Activated naive CD8-positive, alpha-beta T cell treated with anti-CD3 and anti-CD28 coated beads, Interleukin-2, amount 50 U/mL, for 16 hours (primary cell): Measurements from ENCODE around the gene ANXA6.
"Not testable (repeated sequence)": the region's sequence is repeated elsewhere in the genome, so short reads cannot be mapped to it uniquely, and the experiment has no call there.

Experiments used
- DNase-seq: peaks from one replicate; pipeline ENCODE4 v3.0.0-alpha.2; 2020; ENCODE audit warnings: low read depth, low spot score

ANXA6 gene

GRCh38 chr5:151157426-151158286 is at the start of gene ANXA6:
Gene ANXA6, minus strand, starts transcription at chr5:151157779. Its CDS starts 9,878 bp downstream, at chr5:151147901.
- no peak for DNase-seq

DNA sequence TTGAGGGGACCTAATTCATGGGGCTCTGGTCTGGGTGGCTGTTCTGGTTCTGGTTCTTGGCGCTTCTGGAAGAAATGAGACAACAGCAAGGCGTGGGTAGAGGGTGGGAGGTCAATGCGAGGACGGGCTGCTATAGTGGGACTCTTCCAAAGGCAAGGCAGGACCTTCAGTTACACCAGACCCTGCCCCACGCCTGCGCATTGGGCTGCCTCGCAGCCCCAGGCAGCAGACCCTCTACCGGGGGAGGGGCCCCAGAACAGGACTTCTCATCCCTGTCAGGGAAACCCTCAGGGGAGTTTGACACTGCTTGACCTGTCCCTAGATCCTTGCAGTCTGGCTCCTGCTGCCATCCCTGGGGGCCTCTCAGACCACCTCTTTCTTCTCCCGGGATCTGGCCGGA is 47.8 kb upstream of the ANXA6 start:
- DNase-seq = no peak

DNA sequence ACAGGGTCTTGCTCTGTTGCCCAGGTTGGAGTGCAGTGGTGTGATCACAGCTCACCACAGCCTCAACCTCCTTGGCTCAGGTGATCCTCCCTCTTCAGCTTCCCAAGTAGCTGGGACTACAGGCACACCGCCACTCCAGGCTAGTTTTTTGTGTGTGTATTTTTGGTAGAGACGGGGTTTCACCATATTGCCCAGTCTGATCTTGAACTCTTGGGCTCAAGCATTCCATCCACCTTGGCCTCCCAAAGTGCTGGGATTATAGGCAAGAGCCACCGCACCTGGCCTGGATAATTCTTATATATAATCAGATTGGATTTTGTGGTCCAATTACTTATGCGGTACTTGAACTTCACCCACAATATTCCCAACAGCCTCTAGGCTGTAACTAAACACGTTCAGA is 46.5 kb upstream of the ANXA6 start:
- no peak for DNase-seq

- DNase-seq = no peak
Observed at GRCh38 chr5:151202381-151203139, 45.0 kb upstream of the ANXA6 start.

DNA sequence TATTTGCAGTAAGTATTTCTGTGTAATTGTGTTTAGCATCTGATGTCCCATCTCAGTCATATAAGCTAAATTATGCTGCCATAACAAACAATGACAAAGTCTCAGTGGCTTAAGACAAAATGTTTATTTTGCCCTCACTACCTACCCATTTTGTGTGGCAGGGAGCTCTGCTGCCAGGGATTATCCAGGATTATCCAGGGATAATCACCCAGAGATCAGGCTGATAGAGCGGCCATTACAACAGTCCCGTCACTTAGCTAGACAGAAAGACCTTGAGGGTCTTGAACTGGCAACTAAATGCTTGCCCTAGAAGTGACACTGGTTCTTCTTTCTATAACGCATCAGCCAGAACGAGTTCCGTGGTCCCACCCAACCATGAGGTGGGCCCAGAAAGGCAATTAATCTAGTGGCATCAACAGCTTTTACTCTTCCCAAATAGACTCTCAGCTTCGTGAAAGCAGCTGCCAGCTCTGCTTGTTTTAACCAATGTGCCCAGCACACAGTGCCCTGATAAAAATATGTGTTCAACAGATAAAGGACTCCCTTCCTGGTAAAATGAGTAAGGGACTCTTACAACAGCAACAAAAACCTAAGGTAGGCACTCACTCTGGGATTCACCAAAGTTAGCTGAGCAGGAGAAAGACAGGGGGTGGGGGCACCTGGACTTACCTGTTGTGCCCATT is 43.5 kb upstream of the ANXA6 start:
- DNase-seq = no peak

DNA sequence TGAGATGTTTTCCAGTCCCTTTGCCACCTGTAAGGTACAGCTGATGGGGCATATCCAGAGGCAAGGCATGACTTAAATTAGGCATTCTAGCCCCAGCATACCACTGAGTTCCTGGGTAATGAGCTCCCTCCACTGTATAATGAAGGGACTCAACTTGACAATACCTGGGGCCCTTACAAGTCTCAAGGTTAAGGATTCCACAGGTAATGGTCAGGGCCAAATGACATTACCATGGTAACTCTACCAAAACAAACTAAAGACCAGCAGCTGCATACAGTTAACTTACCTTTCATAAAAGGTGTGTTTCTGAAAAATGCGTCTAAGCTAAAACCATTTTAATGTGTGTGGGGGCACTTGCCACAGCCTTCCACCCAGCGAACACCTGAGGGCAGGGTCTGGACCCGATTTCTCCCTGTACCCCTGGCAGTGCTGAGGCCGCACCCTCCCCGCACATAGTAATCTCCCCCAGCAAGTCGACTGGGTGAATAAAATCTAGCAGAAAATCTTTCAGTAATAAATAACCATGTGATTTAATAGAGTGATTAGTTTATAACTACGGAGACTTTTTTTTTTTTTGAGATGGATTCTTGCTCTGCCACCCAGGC is 42.1 kb upstream of the ANXA6 start:
- DNase-seq = no peak

GRCh38 chr5:151198861-151199260 is 41.3 kb upstream of the ANXA6 start:
- DNase-seq = no peak

DNA sequence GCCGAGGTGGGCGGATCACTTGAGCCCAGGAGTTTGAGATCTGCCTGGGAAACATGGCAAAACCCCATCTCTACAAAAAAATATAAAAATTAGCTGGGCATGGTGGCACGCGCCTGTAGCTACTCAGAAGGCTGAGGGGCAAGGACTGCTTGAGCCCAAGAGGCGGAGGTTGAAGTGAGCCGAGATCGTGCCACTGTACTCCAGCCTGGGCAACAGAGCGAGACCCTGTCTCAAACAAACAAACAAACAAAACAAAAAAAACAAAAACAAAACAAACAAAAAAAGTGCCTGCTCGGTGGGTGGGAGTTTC is 39.7 kb upstream of the ANXA6 start:
- not testable (repeated sequence) for DNase-seq

DNA sequence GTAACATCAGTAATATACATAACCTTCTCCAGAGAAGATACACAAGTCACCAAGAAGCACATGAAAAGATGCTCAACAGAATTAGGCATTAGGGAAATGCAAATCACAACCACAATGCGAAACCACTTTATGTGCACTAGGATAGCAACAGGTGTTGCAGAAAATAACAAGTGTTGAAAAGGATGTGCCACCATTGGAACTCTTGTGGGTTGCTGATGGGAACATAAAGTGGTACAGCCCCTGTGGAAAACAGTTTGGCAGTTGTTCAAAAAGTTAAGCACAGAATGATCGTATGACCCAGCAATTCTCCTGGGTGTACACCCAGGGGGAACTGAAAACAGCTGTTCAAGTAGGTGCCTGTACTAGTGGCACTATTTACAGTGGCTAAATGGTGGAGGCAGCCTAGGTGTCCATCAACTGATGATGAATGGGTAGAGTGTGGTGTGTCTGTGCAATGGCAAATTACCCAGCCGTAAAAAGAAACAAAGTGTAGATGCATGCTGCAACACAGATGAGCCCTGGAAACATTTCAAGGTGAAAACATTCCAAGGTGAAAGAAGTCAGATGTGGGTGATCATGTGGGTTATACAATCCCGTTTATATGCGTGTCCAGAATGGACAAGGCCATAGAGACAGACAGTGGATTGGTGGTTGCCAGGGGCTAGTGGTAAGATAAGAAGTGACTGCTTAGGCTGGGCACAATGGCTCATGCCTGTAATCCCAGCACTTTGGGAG is 39.1 kb upstream of the ANXA6 start:
- no peak for DNase-seq

- DNase-seq = no peak
Observed at GRCh38 chr5:151195622-151196021, 38.0 kb upstream of the ANXA6 start.

- DNase-seq = no peak
Observed at GRCh38 chr5:151192626-151193025, 35.0 kb upstream of the ANXA6 start.

DNA sequence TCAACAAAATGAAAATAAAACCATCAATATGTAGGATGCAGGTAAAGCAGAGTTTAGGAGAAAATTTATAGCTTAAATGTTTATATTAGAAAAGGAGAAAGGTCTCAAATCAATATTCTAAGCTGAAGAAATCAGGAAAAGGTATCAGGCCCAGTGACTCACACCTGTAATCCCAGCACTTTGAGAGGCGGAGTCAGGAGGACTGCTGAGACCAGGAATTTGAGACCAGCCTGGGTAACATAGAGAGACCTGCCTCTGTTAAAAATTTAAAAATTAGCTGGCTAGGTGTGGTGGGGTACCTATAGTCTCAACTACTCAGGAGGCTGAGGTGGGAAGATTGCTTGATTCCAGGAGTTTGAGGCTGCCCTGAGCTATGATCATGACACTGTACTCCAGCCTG is 34.1 kb upstream of the ANXA6 start:
- no peak for DNase-seq

DNA sequence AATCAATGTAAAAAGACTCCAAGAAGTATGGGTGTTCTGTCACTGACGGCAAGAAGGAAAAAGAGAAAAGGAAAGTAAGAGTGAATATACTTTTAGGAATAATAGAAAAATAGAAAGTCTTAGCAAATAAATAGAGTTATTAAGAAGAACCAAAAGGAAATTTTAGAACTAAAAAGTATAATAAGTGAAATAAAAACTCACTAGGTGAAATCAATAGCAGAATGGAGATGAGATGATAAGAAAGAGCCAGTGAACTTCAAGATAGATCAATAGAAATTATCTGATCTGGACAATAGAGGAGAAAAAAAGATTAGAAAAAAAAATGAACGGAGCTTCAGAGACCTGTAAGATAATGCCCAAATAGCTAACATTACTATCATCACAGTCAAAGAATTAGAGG is 31.6 kb upstream of the ANXA6 start:
- no peak for DNase-seq

GRCh38 chr5:151186538-151186937 is 29.0 kb upstream of the ANXA6 start:
- no peak for DNase-seq

- DNase-seq = no peak
Observed at GRCh38 chr5:151186052-151186451, 28.5 kb upstream of the ANXA6 start.

DNA sequence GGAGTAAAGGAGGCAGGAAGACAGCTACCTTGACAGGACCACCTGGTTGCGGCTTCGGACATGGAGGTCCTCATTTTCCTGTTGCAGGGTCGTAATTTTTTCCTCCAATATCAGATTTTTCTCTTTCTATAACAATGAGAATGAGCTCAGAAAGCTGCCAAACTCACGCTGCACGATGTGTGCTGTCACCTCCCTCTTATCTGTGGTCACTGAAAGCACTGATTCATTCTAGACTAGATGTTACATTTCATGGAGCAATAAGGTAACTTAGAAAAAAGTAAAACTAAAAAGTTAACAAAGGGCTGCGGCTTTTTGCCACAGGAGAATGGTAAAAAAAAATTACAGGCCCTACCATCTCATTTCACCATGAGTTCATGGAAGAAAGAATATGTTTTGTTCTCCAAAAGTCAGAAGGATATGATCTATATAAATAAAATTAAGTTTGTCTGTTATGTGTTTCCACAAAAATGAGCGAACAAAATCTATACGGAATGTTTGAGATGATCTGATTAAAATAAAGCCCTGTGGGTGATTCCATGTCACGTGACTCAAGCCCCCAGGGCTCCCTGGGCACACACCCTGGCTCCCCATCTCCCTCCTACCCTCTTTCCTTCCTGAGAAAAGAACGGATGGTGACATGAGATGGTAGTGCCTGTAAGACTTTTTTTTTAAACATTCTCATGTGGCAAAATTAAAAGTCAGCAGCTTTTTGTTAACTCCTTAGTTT is 26.9 kb upstream of the ANXA6 start:
- no peak for DNase-seq

GRCh38 chr5:151183456-151184245 is 26.1 kb upstream of the ANXA6 start:
- no peak for DNase-seq

DNA sequence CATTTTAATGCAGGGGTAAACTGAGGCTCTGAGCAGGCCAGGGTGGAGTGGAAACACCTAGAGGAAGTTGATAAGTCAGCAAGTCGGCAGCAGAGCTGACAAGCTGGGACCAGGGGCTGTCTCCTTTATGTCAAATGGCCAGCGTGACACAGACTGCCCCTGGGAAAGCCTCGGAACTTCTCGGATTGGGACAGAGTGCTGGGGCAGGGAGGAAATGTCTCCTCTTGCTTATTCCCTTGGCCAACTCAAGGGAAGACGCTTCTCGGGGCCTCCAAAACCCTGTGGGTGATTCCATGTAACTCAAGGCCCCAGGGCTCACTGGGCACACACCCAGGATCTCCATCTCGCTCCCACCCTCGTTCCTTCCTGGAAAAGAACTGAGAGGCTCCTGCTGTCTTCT is 25.4 kb upstream of the ANXA6 start:
- DNase-seq = no peak

DNA sequence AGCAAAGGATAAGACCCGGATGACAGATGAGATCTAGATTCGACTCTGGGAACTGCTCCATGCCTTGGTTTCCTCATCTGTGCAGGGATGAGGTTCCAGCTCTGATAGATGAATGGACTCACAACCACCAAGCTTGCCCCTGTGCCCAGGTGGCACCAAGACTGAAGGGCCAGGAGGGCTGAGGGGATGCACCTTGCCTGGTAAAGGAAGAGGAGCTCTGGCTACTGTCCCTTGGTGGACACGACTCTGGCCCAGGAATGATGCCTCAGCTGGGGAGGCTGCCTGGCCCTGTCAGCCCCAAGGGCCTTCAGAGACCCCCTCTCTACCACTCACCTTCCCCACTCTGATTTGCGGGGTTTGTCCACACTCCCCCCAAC is 24.9 kb upstream of the ANXA6 start:
- DNase-seq = no peak
